K562 (cell line): ENCODE results near the gene SOST. TPM values are rescaled to one million over a fixed set of nuclear protein-coding genes. Genes with fewer than 3 reads are reported as not detected.

ENCODE experiments used
- ATAC-seq: fragments of 200-7000 bp; cut with Tn5 transposase; 3 replicates; pipeline ENCODE4 v1.9.1; 2020; ENCODE audit warnings: moderate library complexity
- BruUV-seq: library from RNA; stranded (reverse); fragments of 400-500 nt; replicated peaks from 2 replicates; lab custom pipeline; 2021; lab: Mats Ljungman, UMichigan
- CTCF ChIA-PET: fragments of 300-600 bp; formaldehyde crosslinking; extraction: SDS; loops from one replicate; lab custom pipeline; 2021; ENCODE audit warnings: low intra/inter-chr PET ratio; lab: Yijun Ruan, JAX
- POLR2A ChIA-PET: fragments of 300-600, 350-650 bp; sonication (Branson Sonifier 250); formaldehyde crosslinking; extraction: SDS; loops from one replicate; lab custom pipeline; 2021; ENCODE audit warnings: antibody characterized with exemption, inconsistent platforms; lab: Yijun Ruan, JAX
- DNase-seq, 4 experiments: peaks; one replicate each; pipeline versions ENCODE4 v3.0.0 to v3.0.0-alpha.2; 2011 to 2018; ENCODE audit warnings: low spot score in 3 of 4, mixed read lengths in 3 of 4; ENCODE audit errors: extremely low read depth in 1 of 4
- FAIRE-seq: peaks from 2 replicates; lab custom pipeline; 2011; peaks lifted over from hg19 to GRCh38; lab: Jason Lieb, UNC
- H2AFZ ChIP-seq: 2 replicates; pipeline ENCODE4 v1.6.0; 2011; ENCODE audit warnings: low read depth, low read length, control low read depth, inconsistent platforms
- H3K27ac ChIP-seq: fragments of 200-600 bp; 3 replicates; pipeline ENCODE4 v1.8.0; 2011; ENCODE audit warnings: low read depth, mild to moderate bottlenecking, control low read depth, inconsistent platforms, low read length, moderate library complexity, mixed read lengths; ENCODE audit errors: extremely low read depth
- H3K27me3 ChIP-seq, 2 experiments: fragments of 300-600 bp in 1 of 2; 2 replicates in 1 of 2; 3 replicates in 1 of 2; pipeline versions ENCODE4 v1.6.0 to v1.8.0; 2011; ENCODE audit warnings: inconsistent platforms in 2 of 2, low read length in 2 of 2, mild to moderate bottlenecking in 1 of 2, mixed read lengths in 1 of 2, moderate library complexity in 1 of 2; ENCODE audit not compliant: control insufficient read depth in 2 of 2, insufficient read depth in 2 of 2
- H3K36me3 ChIP-seq: fragments of 300-600 bp; 3 replicates; pipeline ENCODE4 v1.8.0; 2011; ENCODE audit warnings: mild to moderate bottlenecking, low read length, inconsistent platforms; ENCODE audit not compliant: control insufficient read depth, insufficient read depth
- H3K4me1 ChIP-seq, 2 experiments: fragments of 200-600 bp in 1 of 2; replicated peaks in 1 of 2; 2 replicates in 1 of 2; 3 replicates in 1 of 2; pipeline versions ENCODE4 v1.5.1 to v1.8.0; 2011; ENCODE audit warnings: inconsistent platforms in 2 of 2, low read length in 2 of 2, mild to moderate bottlenecking in 1 of 2, mixed read lengths in 1 of 2, moderate library complexity in 1 of 2; ENCODE audit not compliant: control insufficient read depth in 2 of 2, insufficient read depth in 2 of 2
- H3K4me2 ChIP-seq: 2 replicates; pipeline ENCODE4 v1.6.1; 2011; ENCODE audit warnings: low read length, control low read depth, inconsistent platforms, mixed read lengths; ENCODE audit not compliant: insufficient read depth
- H3K4me3 ChIP-seq: fragments of 200-600 bp; sonication (generic), shearing (Covaris generic); 2 replicates; pipeline ENCODE4 v1.5.1; 2016; ENCODE audit warnings: control low read depth, inconsistent platforms
- H3K79me2 ChIP-seq: fragments of 200-600 bp; 3 replicates; pipeline ENCODE4 v1.8.0; 2011; ENCODE audit warnings: low read length, inconsistent platforms; ENCODE audit not compliant: control insufficient read depth, insufficient read depth
- H3K9ac ChIP-seq, 2 experiments: 2 replicates each; pipeline versions ENCODE4 v1.6.0 to v1.6.1; 2011; ENCODE audit warnings: low read depth in 2 of 2, low read length in 2 of 2, control low read depth in 1 of 2, inconsistent platforms in 1 of 2, mild to moderate bottlenecking in 1 of 2, mixed read lengths in 1 of 2; ENCODE audit not compliant: insufficient read depth in 1 of 2
- H3K9me1 ChIP-seq: one replicate; pipeline ENCODE4 v1.6.0; 2011; ENCODE audit warnings: inconsistent platforms, mild to moderate bottlenecking, low read length, moderate library complexity; ENCODE audit not compliant: control insufficient read depth, insufficient read depth
- H3K9me3 ChIP-seq: replicated peaks from 2 replicates; pipeline ENCODE4 v1.5.1; 2011; ENCODE audit warnings: low read depth, low read length, inconsistent platforms; ENCODE audit not compliant: control insufficient read depth, insufficient read depth
- H4K20me1 ChIP-seq: replicated peaks from 2 replicates; pipeline ENCODE4 v1.6.1; 2011; ENCODE audit warnings: low read length, inconsistent platforms, mixed read lengths; ENCODE audit not compliant: control insufficient read depth, insufficient read depth
- AFF1 ChIP-seq, 2 experiments: fragments of 450-650 bp; IDR thresholded peaks; 2 replicates each; pipeline ENCODE4 v1.6.1; 2018; ENCODE audit warnings: mild to moderate bottlenecking in 2 of 2, low read depth in 1 of 2; ENCODE audit not compliant: partially characterized antibody in 2 of 2
- CHCHD3 ChIP-seq: fragments of 250-450 bp; sonication (Bioruptor Pico); IDR thresholded peaks from 2 replicates; pipeline ENCODE4 v2.1.2; 2022; ENCODE audit warnings: mild to moderate bottlenecking
- CTBP1 ChIP-seq: fragments of 450-650 bp; IDR thresholded peaks from 2 replicates; pipeline ENCODE4 v1.6.1; 2016; ENCODE audit warnings: borderline replicate concordance
- E2F1 ChIP-seq: sonication (generic); formaldehyde crosslinking; IDR thresholded peaks from 2 replicates; pipeline ENCODE4 v1.8.1; 2023; ENCODE audit warnings: mild to moderate bottlenecking, missing genetic modification reagents, moderate library complexity
- FOSL1 ChIP-seq: fragments of 200-800 bp; sonication (Bioruptor generic); conservative IDR thresholded peaks from 2 replicates; pipeline ENCODE4 v1.6.1; 2016; ENCODE audit warnings: missing genetic modification characterization, missing compliant biosample characterization
- HMGN3 ChIP-seq: IDR thresholded peaks from 2 replicates; pipeline ENCODE4 v1.6.1; 2011; ENCODE audit warnings: borderline replicate concordance, low read depth, mild to moderate bottlenecking, mixed read lengths, low read length; ENCODE audit not compliant: insufficient read length; ENCODE audit errors: extremely low read depth
- MBD2 ChIP-seq: sonication (generic); IDR thresholded peaks from 2 replicates; pipeline ENCODE4 v1.6.1; 2016; ENCODE audit warnings: low read depth, borderline replicate concordance
- TRIM24 ChIP-seq, 2 experiments: fragments of 450-650 bp; IDR thresholded peaks; 2 replicates each; pipeline ENCODE4 v1.6.1; 2016
- USF2 ChIP-seq: sonication (generic); formaldehyde crosslinking; IDR thresholded peaks from 2 replicates; pipeline ENCODE4 v1.5.0; 2020; ENCODE audit warnings: missing genetic modification reagents
- ZC3H4 ChIP-seq: sonication (generic); formaldehyde crosslinking; IDR thresholded peaks from 2 replicates; pipeline ENCODE4 v1.9.0; 2021; ENCODE audit warnings: missing genetic modification reagents, borderline replicate concordance
- ZNF512 ChIP-seq: IDR thresholded peaks from 2 replicates; pipeline ENCODE4 v1.6.1; 2016; ENCODE audit warnings: missing genetic modification characterization, missing compliant biosample characterization
- WGBS: fragments of 100-300 bp; shearing (Covaris generic); methylation state at CpG from one replicate; pipeline ENCODE4 v1.1.6; 2016; ENCODE audit warnings: low coverage, mixed read lengths; ENCODE audit not compliant: insufficient coverage; ENCODE audit errors: missing lambda C conversion rate; 5-methylcytosine and 5-hydroxymethylcytosine counted together
- in situ Hi-C: fragments of 300-500 bp; cut with MboI; formaldehyde crosslinking; loops from 4 replicates; pipeline ENCODE4 v1.15.0; 2018; ENCODE audit warnings: inconsistent platforms, mixed read lengths
- intact Hi-C: fragments of 100-400 bp; cut with micrococcal nuclease; formaldehyde crosslinking; loops from 2 replicates; pipeline ENCODE4 v1.14.2; 2022
- polyA plus RNA-seq, 8 experiments: library from polyadenylated mRNA; depleted of rRNA in 4 of 8; stranded (reverse) in 5 of 8; unstranded in 3 of 8; fragments of >200 nt; fragmentation: Nextera tagmentation in 2 of 8; fragmentation: Illumina TruSeq in 1 of 8; extraction: Ambion mirVana in 2 of 8; extraction: Trizol in 1 of 8; gene quantifications; 2 replicates each; pipeline versions ENCODE4 v1.2.1 to v1.2.3, GENCODE V29; 2011 to 2014; ENCODE audit warnings: inconsistent platforms in 1 of 8, missing spikeins in 1 of 8
- total RNA-seq, 7 experiments: library from RNA; depleted of rRNA in 6 of 7; stranded (reverse); fragments of >200 nt in 6 of 7; fragmentation: Illumina TruSeq in 2 of 7; extraction: Trizol in 2 of 7; gene quantifications; 2 replicates each; pipeline versions ENCODE4 v1.2.1 to v1.2.3, GENCODE V29; 2011 to 2021; ENCODE audit warnings: low replicate concordance in 1 of 7

SOST gene
- total and polyA plus RNA-seq, 9 of the 15 experiments (the other 6 are each of a cell fraction or from before 2014, with no cell fraction given), result not detected

- DNase-seq, result no peak
- peaks cover 2 to 4% of the 10 kb centered on the region in 2 experiments; a peak in 4 of 5 replicates for H3K4me1 ChIP-seq
- no peak for TF ChIP-seq ZC3H4
- no peak for TF ChIP-seq FOSL1 (tag)
- TF ChIP-seq CHCHD3 (CRISPR knock-in tag), result no peak
- TF ChIP-seq ZNF512, result peak; percentile 43; the same call in 1 of the 2 replicates
- TF ChIP-seq MBD2, result no peak
- peak in 1 of 2 experiments; percentile 86 for TF ChIP-seq AFF1 (IDR thresholded peaks at IDR 0.05; ENCODE audit: low read depth in 1 of 2, partially characterized antibody in 2 of 2)
- TF ChIP-seq USF2, result no peak
- TF ChIP-seq CTBP1, result no peak
- TF ChIP-seq HMGN3, result no peak
- TF ChIP-seq E2F1, result no peak
- no peak for TF ChIP-seq TRIM24 (IDR thresholded peaks at IDR 0.05)
- intact Hi-C loops (no loop called here), in situ Hi-C loops (no loop called here)
- H3K4me2 ChIP-seq, result no peak overlapping the region
- 13% methylated on average over 1 of the region's 1 CpG for WGBS
- ChIA-PET CTCF (no interaction called here), POLR2A (interaction anchor here (0.7 to 1.1 kb wide), 2 partner anchors 16 to 21 kb away, joined by 3 read pairs; no protein-coding TSS in a partner anchor)
- BruUV-seq, result no TSS peak
- no peak overlapping the region for H2AFZ ChIP-seq
- H3K4me3 ChIP-seq, result no peak overlapping the region
- no peak for ATAC-seq
- FAIRE-seq, result no peak
- H3K9ac ChIP-seq, result no peak overlapping the region
- no peaks in the 10 kb centered on the region for H4K20me1 ChIP-seq
- no peaks in the 10 kb centered on the region for H3K36me3 ChIP-seq
- H3K27ac ChIP-seq, result no peak overlapping the region
- no peaks in the 10 kb centered on the region for H3K9me1 ChIP-seq
- H3K79me2 ChIP-seq, result no peaks in the 10 kb centered on the region
- no peaks in the 10 kb centered on the region for H3K9me3 ChIP-seq
- peaks cover 0 to 14% of the 10 kb centered on the region in 2 experiments; a peak in 3 of 5 replicates for H3K27me3 ChIP-seq
Measured at GRCh38 chr17:43789482-43789881, 30.9 kb upstream of the SOST start.
